ENCODE results near the gene MCF2L2.
"Not testable (repeated sequence)": the region's sequence is repeated elsewhere in the genome, so short reads cannot be mapped to it uniquely, and the experiment has no call there.

MCF2L2 gene

DNA sequence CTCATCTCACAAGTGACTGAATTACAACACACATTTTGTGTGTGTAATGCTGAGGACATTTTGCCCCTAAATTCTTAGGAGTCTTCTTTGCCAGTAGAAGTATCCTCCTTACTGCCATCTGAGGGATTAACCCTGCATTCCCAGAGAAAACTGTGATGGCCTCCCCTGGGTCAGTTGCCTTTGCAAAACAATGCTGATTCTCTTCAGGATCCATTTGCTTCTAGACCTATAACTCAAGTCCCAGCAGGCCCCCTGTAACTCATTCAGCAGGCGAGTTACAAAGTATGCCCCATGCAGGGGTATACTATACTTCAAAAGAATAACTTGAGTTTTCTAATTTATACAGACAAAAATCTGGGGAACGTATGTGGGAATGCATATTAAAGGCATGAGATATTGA, 6.6 kb upstream of the MCF2L2 start:
- H3K4me3 ChIP-seq (ENCODE audit: low read length), result no peak overlapping the region
- TF ChIP-seq, protein P1, sequence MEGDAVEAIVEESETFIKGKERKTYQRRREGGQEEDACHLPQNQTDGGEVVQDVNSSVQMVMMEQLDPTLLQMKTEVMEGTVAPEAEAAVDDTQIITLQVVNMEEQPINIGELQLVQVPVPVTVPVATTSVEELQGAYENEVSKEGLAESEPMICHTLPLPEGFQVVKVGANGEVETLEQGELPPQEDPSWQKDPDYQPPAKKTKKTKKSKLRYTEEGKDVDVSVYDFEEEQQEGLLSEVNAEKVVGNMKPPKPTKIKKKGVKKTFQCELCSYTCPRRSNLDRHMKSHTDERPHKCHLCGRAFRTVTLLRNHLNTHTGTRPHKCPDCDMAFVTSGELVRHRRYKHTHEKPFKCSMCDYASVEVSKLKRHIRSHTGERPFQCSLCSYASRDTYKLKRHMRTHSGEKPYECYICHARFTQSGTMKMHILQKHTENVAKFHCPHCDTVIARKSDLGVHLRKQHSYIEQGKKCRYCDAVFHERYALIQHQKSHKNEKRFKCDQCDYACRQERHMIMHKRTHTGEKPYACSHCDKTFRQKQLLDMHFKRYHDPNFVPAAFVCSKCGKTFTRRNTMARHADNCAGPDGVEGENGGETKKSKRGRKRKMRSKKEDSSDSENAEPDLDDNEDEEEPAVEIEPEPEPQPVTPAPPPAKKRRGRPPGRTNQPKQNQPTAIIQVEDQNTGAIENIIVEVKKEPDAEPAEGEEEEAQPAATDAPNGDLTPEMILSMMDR (conservative IDR thresholded peaks at IDR 0.05; ENCODE audit: low read depth, low read length), result no peak

DNA sequence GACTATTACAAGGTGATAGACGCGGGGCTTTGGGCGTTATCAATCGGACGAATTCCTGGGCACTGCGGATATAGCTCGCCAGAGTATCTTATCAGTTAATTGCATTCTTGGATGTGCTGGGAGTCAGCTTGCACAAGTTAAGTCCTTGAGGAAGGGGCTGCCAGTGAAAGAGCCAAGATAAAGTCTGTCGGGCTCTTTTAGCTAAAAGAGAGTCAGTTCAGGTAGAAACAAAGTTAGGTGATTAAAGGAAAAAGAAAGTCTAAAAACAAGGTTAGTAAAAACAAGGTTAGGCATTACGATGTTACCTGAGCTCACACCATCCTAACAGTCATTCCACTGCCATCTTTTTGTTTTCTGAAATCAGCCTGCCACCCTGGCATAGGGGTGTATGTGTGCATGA, 6.1 kb upstream of the MCF2L2 start:
- TF ChIP-seq, protein P1 (conservative IDR thresholded peaks at IDR 0.05; ENCODE audit: low read depth, low read length), result no peak
- no peak overlapping the region for H3K4me3 ChIP-seq (ENCODE audit: low read length)
- no peak for DNase-seq (ENCODE audit: low read depth)

More for the DNA sequence above, 6.6 kb upstream of the MCF2L2 start:
- DNase-seq (ENCODE audit: low read depth), result no peak

DNA sequence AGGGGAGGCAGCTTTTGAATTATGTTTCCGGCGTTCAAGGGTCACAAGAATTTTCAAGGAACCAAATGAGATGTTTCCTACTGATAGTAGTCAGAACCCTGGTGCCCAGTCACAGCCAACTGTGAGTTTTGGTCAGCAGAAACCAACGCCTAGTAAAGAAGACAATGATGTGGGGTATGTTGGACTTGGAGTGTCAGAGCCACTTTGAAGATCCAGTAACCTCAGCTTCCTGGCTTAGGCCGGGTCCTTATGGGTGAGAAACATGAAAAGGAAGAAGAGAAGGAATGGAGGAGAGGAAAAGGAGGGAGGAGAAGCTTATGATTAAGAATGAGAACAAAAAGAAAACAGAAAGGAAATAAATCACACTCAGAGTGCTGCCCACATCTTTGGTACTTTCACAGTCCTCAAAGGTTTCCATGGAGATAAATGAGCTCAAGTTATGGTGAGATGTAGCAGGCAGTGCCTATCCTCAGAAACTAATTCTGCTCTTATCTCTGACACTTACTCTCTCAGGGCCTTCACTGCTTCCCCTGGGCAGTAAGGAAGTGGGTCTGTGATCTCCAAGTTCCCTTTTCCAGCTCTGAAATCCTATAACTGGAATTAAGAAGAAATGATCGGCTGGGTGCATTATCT, 2.0 kb upstream of the MCF2L2 start:
- TF ChIP-seq, protein P1 (conservative IDR thresholded peaks at IDR 0.05; ENCODE audit: low read depth, low read length), result no peak
- no peak for DNase-seq (ENCODE audit: low read depth)
- no peak overlapping the region for H3K4me3 ChIP-seq (ENCODE audit: low read length)

DNA sequence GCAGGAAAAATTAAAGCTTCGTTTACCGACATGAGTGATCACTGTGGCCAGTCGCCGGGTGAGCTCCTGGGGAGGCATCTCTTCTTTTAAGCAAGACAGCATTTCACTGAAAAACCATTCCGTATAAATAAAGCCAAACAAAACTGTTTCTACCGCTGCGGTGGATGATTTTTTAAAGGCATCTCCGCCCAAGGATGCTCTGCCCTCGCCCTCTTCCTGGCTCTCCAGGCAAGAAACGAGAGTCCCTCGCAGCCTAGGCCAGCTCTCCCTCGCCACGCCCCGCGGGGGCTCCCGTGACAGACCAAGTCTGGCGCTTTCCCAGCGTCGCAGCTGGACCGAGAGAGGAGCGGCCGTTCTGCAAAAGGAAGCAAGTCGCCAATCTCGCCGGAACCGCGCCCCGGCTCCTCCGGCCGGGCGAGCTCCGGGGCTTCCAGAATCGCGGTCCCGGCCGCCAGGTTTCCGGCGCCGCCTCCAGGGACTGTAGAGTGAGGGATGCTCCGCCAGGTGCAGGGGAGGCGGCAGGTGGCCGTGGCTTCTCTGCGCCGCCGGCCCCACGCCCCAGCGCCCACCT, 458 bp downstream of the MCF2L2 start:
- TF ChIP-seq, protein P1 (conservative IDR thresholded peaks at IDR 0.05; ENCODE audit: low read depth, low read length), result no peak

DNA sequence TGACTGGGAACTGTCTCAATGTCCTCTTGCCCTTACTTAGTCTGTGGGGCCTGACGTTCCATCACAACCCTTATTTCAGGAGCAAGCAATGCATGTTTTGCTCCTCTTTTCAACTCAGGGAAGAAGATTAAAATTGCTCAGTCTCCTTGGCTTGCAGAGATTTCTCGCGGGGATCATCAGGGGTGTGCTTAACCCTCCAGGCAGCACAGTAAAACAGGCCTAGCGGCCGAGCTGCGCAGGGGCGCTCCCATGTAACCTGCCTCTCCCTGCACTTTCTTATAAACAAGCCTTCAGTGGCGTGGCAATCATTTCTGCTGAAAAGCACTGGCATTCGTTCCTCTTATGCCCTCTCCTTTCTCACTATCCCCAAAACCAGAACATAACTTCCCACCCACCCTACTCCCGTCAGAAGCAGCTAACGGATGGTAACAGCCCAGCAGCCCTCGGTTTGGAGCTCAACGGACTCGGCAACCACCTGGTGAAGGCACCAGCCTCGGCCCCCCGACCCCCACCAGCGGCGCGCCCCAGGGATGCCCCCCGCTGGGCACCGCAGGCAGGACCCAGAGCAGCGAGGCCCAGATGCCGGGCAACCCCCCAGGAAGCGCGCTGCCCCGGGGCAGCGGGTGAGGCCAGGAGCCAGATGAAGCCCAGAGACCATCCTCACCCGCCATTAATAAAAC, 1.1 kb downstream of the MCF2L2 start:
- peak overlapping the region; percentile 61 for H3K4me3 ChIP-seq (ENCODE audit: low read length)
- DNase-seq (ENCODE audit: low read depth), result no peak

More for the DNA sequence above, 458 bp downstream of the MCF2L2 start:
- peak overlapping the region; percentile 61 for H3K4me3 ChIP-seq (ENCODE audit: low read length)
- no peak for DNase-seq (ENCODE audit: low read depth)

DNA sequence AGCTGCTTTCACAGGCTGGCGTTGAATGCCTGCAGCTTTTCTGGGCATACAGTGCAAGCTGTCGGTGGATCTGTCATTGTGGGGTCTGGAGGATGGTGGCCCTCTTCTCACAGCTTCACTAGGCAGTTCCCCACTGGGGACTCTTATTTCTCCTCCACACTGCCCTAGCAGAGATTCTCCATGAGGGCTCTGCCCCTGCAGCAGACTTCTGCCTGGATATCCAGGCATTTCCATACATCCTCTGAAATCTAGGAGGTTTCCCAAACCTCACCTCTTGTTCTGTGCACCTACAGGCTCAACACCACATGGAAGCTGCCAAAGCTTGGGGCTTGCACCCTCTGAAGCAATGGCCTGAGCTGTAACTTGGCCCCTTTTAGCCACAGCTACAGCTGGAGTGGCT, 9.6 kb downstream of the MCF2L2 start:
- H3K4me3 ChIP-seq (ENCODE audit: low read length); DNase-seq (ENCODE audit: low read depth): not testable (repeated sequence)

More for the DNA sequence above, 1.1 kb downstream of the MCF2L2 start:
- TF ChIP-seq, protein P1 (conservative IDR thresholded peaks at IDR 0.05; ENCODE audit: low read depth, low read length), result no peak

DNA sequence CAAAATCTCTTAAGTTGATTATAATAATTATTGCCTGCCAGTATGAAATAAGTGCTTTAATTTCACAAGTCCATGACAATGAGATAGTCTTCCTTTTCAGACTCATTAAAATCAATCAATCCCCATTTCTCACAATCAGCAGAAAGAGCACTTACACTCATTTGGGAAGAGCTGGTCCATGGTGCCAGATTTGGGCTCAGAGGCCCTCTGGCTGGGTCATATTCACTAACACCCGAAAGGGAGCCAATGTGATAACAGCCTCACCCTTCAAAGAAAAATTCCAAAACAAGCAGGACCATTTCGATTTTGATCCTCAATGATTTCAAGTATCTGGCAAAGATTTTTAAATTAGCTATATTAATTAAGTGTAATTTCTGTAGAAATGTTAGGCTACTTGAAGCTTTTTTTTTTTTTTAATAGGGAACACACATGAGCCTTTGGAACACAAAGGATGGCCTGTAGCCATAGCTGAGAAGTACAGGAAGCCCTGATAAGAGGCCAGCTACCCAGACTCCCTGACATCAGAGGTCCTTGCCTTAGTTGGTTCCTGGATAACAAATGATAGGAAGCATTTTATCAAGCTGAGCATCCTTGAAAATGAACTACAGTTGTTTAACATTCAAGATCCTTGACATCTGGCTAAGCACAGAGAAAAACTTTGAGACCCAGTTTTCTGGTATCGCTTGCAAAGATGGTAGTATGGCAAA, 17.1 kb downstream of the MCF2L2 start:
- H3K4me3 ChIP-seq (ENCODE audit: low read length), result no peak overlapping the region
- no peak for DNase-seq (ENCODE audit: low read depth)
- TF ChIP-seq, protein P1 (conservative IDR thresholded peaks at IDR 0.05; ENCODE audit: low read depth, low read length), result no peak
